ENCODE measurements around the gene FFAR3.
"Not testable (repeated sequence)": the region's sequence is repeated elsewhere in the genome, so short reads cannot be mapped to it uniquely, and the experiment has no call there.

FFAR3 gene

GRCh38 chr19:35363001-35363590 is 4.8 kb downstream of the FFAR3 start:
- H3K36me3 ChIP-seq (ENCODE audit: insufficient read depth, low read length): no peaks in the 10 kb centered on the region
- no peak overlapping the region for H3K27ac ChIP-seq (ENCODE audit: low read depth, low read length)
- H3K4me3 ChIP-seq (ENCODE audit: low read depth, low read length): no peak overlapping the region
- H2AFZ ChIP-seq (ENCODE audit: low read length, unreplicated experiment): no peak overlapping the region
- peaks cover 2% of the 10 kb centered on the region for H3K4me1 ChIP-seq (ENCODE audit: control insufficient read depth, insufficient read depth, low read length, unreplicated experiment)
- H3K79me2 ChIP-seq (ENCODE audit: control insufficient read depth, insufficient read depth, low read length, unreplicated experiment): no peaks in the 10 kb centered on the region
- H3K27me3 ChIP-seq (ENCODE audit: insufficient read depth, low read length): 0 out of 2 replicates have a peak, but pooled peaks cover 9% of the 10 kb centered on the region

GRCh38 chr19:35363711-35364425 is 5.6 kb downstream of the FFAR3 start:
- Histone ChIP-seq H3K36me3 (ENCODE audit: insufficient read depth, low read length) (no peaks in the 10 kb centered on the region), H3K27me3 (ENCODE audit: insufficient read depth, low read length) (peaks cover 9% of the 10 kb centered on the region; the same call in 1 of the 2 replicates), H3K79me2 (ENCODE audit: control insufficient read depth, insufficient read depth, low read length, unreplicated experiment) (no peaks in the 10 kb centered on the region), H3K4me1 (ENCODE audit: control insufficient read depth, insufficient read depth, low read length, unreplicated experiment) (no peaks in the 10 kb centered on the region), H2AFZ (ENCODE audit: low read length, unreplicated experiment) (no peak overlapping the region), H3K4me3 (ENCODE audit: low read depth, low read length) (no peak overlapping the region), H3K27ac (ENCODE audit: low read depth, low read length) (no peak overlapping the region)

- no peak overlapping the region for H3K27ac ChIP-seq (ENCODE audit: low read depth, low read length)
- no peaks in the 10 kb centered on the region for H3K79me2 ChIP-seq (ENCODE audit: control insufficient read depth, insufficient read depth, low read length, unreplicated experiment)
- H3K27me3 ChIP-seq (ENCODE audit: insufficient read depth, low read length): peaks cover 14% of the 10 kb centered on the region; the same call in 1 of the 2 replicates
- H3K4me3 ChIP-seq (ENCODE audit: low read depth, low read length): no peak overlapping the region
- H3K36me3 ChIP-seq (ENCODE audit: insufficient read depth, low read length): no peaks in the 10 kb centered on the region
- no peak overlapping the region for H2AFZ ChIP-seq (ENCODE audit: low read length, unreplicated experiment)
- H3K4me1 ChIP-seq (ENCODE audit: control insufficient read depth, insufficient read depth, low read length, unreplicated experiment): no peaks in the 10 kb centered on the region
These were observed 7.0 kb downstream of the FFAR3 start for GRCh38 chr19:35365303-35365702.

- Histone ChIP-seq H3K4me3 (ENCODE audit: low read depth, low read length) (no peak overlapping the region), H3K27me3 (ENCODE audit: insufficient read depth, low read length) (peaks cover 14% of the 10 kb centered on the region; the same call in 1 of the 2 replicates), H2AFZ (ENCODE audit: low read length, unreplicated experiment) (no peak overlapping the region)
These were observed 10.1 kb downstream of the FFAR3 start for GRCh38 chr19:35368378-35368777.

GRCh38 chr19:35369522-35369921 is 11.3 kb downstream of the FFAR3 start:
- Histone ChIP-seq H3K79me2 (ENCODE audit: control insufficient read depth, insufficient read depth, low read length, unreplicated experiment) (no peaks in the 10 kb centered on the region), H3K27me3 (ENCODE audit: insufficient read depth, low read length) (peaks cover 14% of the 10 kb centered on the region; the same call in 1 of the 2 replicates), H3K36me3 (ENCODE audit: insufficient read depth, low read length) (no peaks in the 10 kb centered on the region), H3K4me1 (ENCODE audit: control insufficient read depth, insufficient read depth, low read length, unreplicated experiment) (no peaks in the 10 kb centered on the region), H2AFZ (ENCODE audit: low read length, unreplicated experiment) (no peak overlapping the region), H3K27ac (ENCODE audit: low read depth, low read length) (no peak overlapping the region), H3K4me3 (ENCODE audit: low read depth, low read length) (no peak overlapping the region)

More at GRCh38 chr19:35368378-35368777, 10.1 kb downstream of the FFAR3 start:
- H3K27ac ChIP-seq (ENCODE audit: low read depth, low read length): no peak overlapping the region
- H3K79me2 ChIP-seq (ENCODE audit: control insufficient read depth, insufficient read depth, low read length, unreplicated experiment): no peaks in the 10 kb centered on the region
- no peaks in the 10 kb centered on the region for H3K36me3 ChIP-seq (ENCODE audit: insufficient read depth, low read length)
- H3K4me1 ChIP-seq (ENCODE audit: control insufficient read depth, insufficient read depth, low read length, unreplicated experiment): no peaks in the 10 kb centered on the region

GRCh38 chr19:35370722-35371121 is 12.5 kb downstream of the FFAR3 start, which contains the start of gene GPR42:
Gene GPR42, plus strand, starts transcription at chr19:35371068. Its CDS starts 292 bp downstream, at chr19:35371360.
- H3K4me1 ChIP-seq (ENCODE audit: control insufficient read depth, insufficient read depth, low read length, unreplicated experiment): no peaks in the 10 kb centered on the region
- H3K36me3 ChIP-seq (ENCODE audit: insufficient read depth, low read length): no peaks in the 10 kb centered on the region
- no peak within 1 kb of the TSS for H2AFZ ChIP-seq (ENCODE audit: low read length, unreplicated experiment)
- H3K4me3 ChIP-seq (ENCODE audit: low read depth, low read length): no peak within 1 kb of the TSS
- H3K79me2 ChIP-seq (ENCODE audit: control insufficient read depth, insufficient read depth, low read length, unreplicated experiment): no peaks in the 10 kb centered on the region
- no peak within 1 kb of the TSS for H3K27ac ChIP-seq (ENCODE audit: low read depth, low read length)
- H3K27me3 ChIP-seq (ENCODE audit: insufficient read depth, low read length): peaks cover 14% of the 10 kb centered on the region; the same call in 1 of the 2 replicates

- H3K27me3 ChIP-seq (ENCODE audit: insufficient read depth, low read length): peaks cover 6% of the 10 kb centered on the region
- H3K79me2 ChIP-seq (ENCODE audit: control insufficient read depth, insufficient read depth, low read length, unreplicated experiment): no peaks in the 10 kb centered on the region
- H3K27ac ChIP-seq (ENCODE audit: low read depth, low read length): no peak overlapping the region
These were observed 15.2 kb downstream of the FFAR3 start for GRCh38 chr19:35373492-35373891.

GRCh38 chr19:35374031-35374430 is 15.8 kb downstream of the FFAR3 start:
- H3K27ac ChIP-seq (ENCODE audit: low read depth, low read length); H3K4me3 ChIP-seq (ENCODE audit: low read depth, low read length); H3K4me1 ChIP-seq (ENCODE audit: control insufficient read depth, insufficient read depth, low read length, unreplicated experiment); H3K27me3 ChIP-seq (ENCODE audit: insufficient read depth, low read length); H2AFZ ChIP-seq (ENCODE audit: low read length, unreplicated experiment); H3K36me3 ChIP-seq (ENCODE audit: insufficient read depth, low read length); H3K79me2 ChIP-seq (ENCODE audit: control insufficient read depth, insufficient read depth, low read length, unreplicated experiment): not testable (repeated sequence)

More at GRCh38 chr19:35373492-35373891, 15.2 kb downstream of the FFAR3 start:
- Histone ChIP-seq H2AFZ (ENCODE audit: low read length, unreplicated experiment) (no peak overlapping the region), H3K4me3 (ENCODE audit: low read depth, low read length) (no peak overlapping the region), H3K36me3 (ENCODE audit: insufficient read depth, low read length) (no peaks in the 10 kb centered on the region), H3K4me1 (ENCODE audit: control insufficient read depth, insufficient read depth, low read length, unreplicated experiment) (no peaks in the 10 kb centered on the region)

- Histone ChIP-seq H2AFZ (ENCODE audit: low read length, unreplicated experiment) (no peak overlapping the region), H3K27me3 (ENCODE audit: insufficient read depth, low read length) (no peaks in the 10 kb centered on the region; the same call in 1 of the 2 replicates), H3K4me3 (ENCODE audit: low read depth, low read length) (no peak overlapping the region), H3K4me1 (ENCODE audit: control insufficient read depth, insufficient read depth, low read length, unreplicated experiment) (no peaks in the 10 kb centered on the region), H3K36me3 (ENCODE audit: insufficient read depth, low read length) (no peaks in the 10 kb centered on the region), H3K79me2 (ENCODE audit: control insufficient read depth, insufficient read depth, low read length, unreplicated experiment) (no peaks in the 10 kb centered on the region), H3K27ac (ENCODE audit: low read depth, low read length) (no peak overlapping the region)
These were observed 17.4 kb downstream of the FFAR3 start for GRCh38 chr19:35375505-35376307.

GRCh38 chr19:35377656-35378055 is 19.4 kb downstream of the FFAR3 start:
- Histone ChIP-seq H3K4me1 (ENCODE audit: control insufficient read depth, insufficient read depth, low read length, unreplicated experiment) (no peaks in the 10 kb centered on the region), H3K27ac (ENCODE audit: low read depth, low read length) (no peak overlapping the region), H3K79me2 (ENCODE audit: control insufficient read depth, insufficient read depth, low read length, unreplicated experiment) (no peaks in the 10 kb centered on the region), H3K36me3 (ENCODE audit: insufficient read depth, low read length) (no peaks in the 10 kb centered on the region), H3K4me3 (ENCODE audit: low read depth, low read length) (no peak overlapping the region), H2AFZ (ENCODE audit: low read length, unreplicated experiment) (no peak overlapping the region), H3K27me3 (ENCODE audit: insufficient read depth, low read length) (peaks cover 13% of the 10 kb centered on the region)

Data from ACC112 (cell line).